GM18867 (cell line): ENCODE measurements around the gene HAUS6.
A peak's percentile ranks its signal among the peaks of the same experiment; 100 is the strongest.
"Not testable (repeated sequence)": the region's sequence is repeated elsewhere in the genome, so short reads cannot be mapped to it uniquely, and the experiment has no call there.

Experiments
- ATAC-seq: cut with Tn5 transposase; IDR thresholded peaks from one replicate; pipeline ENCODE4 v1.9.1; 2021; ENCODE audit warnings: mild to moderate bottlenecking, moderate library complexity; ENCODE audit not compliant: unreplicated experiment

The HAUS6 gene

GRCh38 chr9:19036611-19037010, 66.1 kb downstream of the HAUS6 start:
- no peak for ATAC-seq

GRCh38 chr9:19033015-19033414, 69.7 kb downstream of the HAUS6 start, which contains the start of gene SAXO1:
SAXO1 (minus strand) TSS chr9:19033209; CDS start chr9:19032908, 301 bp downstream.
- ATAC-seq: no peak

GRCh38 chr9:19032406-19032805, 70.3 kb downstream of the HAUS6 start:
- no peak for ATAC-seq

DNA sequence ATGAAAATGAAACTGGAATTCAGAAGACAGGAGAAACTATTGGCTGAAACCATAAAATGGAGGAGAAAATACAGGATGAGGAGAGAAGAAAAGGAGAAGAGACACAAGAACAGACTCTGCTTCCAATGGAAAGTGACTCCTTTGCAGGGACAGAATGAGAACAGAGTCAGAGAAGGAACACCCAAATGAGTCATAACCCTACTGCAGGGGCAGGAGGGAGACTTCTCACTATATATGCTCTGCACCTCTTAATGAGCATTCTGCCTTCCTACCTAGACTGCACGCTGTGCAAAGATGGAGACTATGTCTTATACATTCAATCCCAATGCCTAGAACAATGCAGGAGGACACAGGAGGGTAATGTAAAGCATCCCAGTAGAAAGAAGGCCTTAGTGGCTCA, 71.8 kb downstream of the HAUS6 start:
- peak; percentile 81 for ATAC-seq

GRCh38 chr9:19028835-19029451, 73.8 kb downstream of the HAUS6 start:
- ATAC-seq: peak; percentile 58

- no peak for ATAC-seq
Measured at GRCh38 chr9:19027825-19028224, 74.9 kb downstream of the HAUS6 start.

DNA sequence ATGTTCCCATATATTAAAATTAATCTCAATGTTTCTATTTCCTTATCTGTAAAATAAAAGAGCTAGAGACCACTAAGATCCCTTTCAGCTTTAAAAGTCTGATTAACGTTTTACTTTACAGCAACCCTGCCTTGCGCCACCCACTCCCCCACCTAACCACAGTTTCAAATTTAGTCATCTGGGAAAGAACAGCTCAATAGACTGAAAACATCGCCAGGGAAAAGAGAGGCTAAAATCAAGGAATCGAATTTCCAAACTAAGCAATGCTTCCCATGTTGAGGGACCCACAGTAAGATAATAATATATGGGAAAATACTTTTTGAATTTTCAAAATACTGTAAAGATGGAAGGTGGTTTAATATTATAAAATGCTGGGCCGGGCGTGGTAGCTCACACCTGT, 76.3 kb downstream of the HAUS6 start:
- no peak for ATAC-seq

DNA sequence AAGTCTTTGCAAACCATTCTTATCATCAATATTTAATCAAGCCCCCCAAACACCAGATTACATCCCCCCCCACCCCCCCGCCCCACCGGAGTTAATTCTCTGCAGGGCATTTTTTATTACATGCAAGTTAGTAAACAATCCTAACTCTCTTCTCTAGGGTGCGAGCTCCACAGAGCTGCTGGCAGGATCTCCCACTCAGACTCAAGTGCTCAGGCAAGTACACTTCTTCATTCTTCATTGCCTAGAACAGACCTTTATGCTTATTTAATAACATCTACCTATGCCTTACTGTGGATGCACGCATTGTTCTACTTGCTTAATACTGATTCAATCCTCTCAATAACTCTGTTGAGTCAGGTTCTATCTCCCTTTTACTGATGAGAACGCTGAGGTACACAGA, 79.6 kb downstream of the HAUS6 start:
- ATAC-seq: no peak

- no peak for ATAC-seq
Measured at GRCh38 chr9:19022206-19022605, 80.5 kb downstream of the HAUS6 start.

DNA sequence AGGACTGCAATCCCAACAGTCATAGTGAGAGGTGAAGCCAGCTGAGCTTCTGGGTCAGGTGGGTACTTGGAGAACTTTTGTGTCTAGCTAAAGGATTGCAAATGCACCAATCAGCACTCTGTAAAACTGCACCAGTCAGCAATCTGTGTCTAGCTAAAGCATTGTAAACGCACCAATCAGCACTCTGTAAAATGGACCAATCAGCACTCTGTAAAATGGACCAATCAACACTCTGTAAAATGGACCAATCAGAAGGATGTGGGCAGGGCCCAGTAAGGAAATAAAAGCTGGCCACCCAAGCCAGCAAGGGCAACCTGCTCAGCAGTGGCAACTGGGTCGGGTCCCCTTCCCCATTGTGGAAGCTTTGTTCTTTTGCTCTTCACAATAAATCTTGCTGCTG, 81.1 kb downstream of the HAUS6 start:
- ATAC-seq: not testable (repeated sequence)

DNA sequence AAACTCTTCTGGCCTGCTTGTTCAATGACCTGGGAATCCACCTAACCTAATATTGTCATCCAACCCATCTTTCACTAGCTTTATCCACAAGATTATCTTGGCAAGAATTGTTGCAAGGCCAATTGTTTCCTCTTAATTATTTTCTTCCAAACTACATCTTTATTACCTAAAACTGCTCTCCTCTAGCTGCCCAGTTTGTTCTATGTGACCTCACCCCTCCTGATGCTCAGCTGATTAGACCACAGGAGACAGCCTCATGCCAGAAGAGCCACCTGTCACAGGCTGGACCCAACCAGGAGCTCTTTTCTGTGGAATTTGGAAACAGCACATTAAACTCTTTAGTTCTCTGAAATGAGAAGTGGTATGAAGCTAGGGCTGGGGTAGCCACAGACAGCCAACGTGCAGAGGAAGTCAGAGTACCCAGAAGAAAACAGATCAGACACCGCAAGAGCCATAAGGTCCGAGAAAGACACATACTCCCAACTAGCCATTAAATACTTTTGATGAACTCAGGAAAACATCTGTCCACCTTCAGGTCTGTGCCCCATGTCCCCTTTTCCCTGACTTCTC, 81.7 kb downstream of the HAUS6 start:
- ATAC-seq: no peak

DNA sequence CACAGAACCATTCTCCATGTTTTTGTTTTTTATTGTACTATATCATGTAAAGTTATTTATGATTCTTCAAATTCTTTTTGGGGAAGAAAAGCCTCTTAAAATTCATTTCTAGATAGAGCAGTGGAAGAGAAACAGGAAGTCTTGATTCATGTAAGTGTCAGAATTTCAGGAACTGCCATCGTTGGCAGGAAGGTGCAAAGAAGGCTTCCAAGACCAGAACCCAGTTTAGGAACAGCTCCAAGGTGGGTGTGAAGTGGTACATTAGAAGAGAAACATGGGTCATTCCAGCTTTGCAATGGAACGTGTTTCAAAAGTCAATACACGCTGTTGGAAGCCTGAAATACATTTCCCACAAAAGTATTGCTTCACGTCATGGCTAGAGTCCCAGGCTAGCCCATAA, 84.5 kb downstream of the HAUS6 start:
- ATAC-seq: no peak

DNA sequence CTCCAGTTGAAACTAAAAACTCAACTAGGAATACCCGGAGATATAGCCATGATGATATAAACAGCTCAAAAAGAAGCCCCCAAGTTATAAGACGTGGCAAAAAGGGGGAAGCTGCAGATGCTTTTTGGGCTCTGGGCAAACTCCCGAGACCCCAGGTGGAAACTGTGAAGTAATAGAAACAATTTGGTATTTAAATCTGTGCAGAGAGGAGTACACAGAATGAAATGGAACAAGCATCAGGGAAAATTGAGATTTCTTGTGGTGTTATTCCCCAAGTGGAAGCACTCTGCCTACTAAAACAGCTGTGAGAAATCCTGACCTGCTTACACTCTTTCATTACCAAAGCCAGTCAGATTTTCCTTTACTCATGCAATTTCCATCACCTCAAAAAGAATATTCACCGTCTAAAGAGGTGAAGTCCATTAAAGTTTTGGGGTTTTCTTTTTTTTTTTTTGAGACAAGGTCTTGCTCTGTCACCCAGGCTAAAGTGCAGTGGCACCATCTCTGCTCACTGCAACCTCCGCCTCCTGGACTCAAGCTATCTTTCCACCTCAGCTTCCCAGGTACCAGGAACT, 93.2 kb downstream of the HAUS6 start:
- ATAC-seq: no peak
